Peyer's patch (tissue), 4 donors: ENCODE results near the gene DEGS2.

Experiments
- CTCF ChIP-seq, 6 experiments: fragments of 450-650 bp in 4 of 6; fragments of 200-600 bp in 2 of 6; sonication (generic) in 1 of 6; IDR thresholded peaks; one replicate each; pipeline ENCODE4 v1.5.1; 2017 to 2019; ENCODE audit warnings: antibody characterized with exemption in 6 of 6, mild to moderate bottlenecking in 3 of 6, moderate library complexity in 1 of 6
- POLR2A ChIP-seq, 2 donors: fragments of 450-650 bp; IDR thresholded peaks; one replicate each; pipeline ENCODE4 v1.5.1; 2017; ENCODE audit warnings: antibody characterized with exemption in 2 of 2, mild to moderate bottlenecking in 2 of 2, moderate library complexity in 2 of 2

- no peak for TF ChIP-seq POLR2A (IDR thresholded peaks at IDR 0.05)
- TF ChIP-seq CTCF (IDR thresholded peaks at IDR 0.05), result no peak
These were observed 24.9 kb downstream of the DEGS2 start for GRCh38 chr14:100134586-100134985.
